GM21360 (cell line): Measurements from ENCODE around the gene COX6B1.
"Not testable (repeated sequence)": the region's sequence is repeated elsewhere in the genome, so short reads cannot be mapped to it uniquely, and the experiment has no call there.

Source experiments
- ATAC-seq: cut with Tn5 transposase; IDR thresholded peaks from one replicate; pipeline ENCODE4 v1.9.1; 2021; ENCODE audit warnings: mild to moderate bottlenecking, moderate library complexity; ENCODE audit not compliant: unreplicated experiment

The COX6B1 gene

DNA sequence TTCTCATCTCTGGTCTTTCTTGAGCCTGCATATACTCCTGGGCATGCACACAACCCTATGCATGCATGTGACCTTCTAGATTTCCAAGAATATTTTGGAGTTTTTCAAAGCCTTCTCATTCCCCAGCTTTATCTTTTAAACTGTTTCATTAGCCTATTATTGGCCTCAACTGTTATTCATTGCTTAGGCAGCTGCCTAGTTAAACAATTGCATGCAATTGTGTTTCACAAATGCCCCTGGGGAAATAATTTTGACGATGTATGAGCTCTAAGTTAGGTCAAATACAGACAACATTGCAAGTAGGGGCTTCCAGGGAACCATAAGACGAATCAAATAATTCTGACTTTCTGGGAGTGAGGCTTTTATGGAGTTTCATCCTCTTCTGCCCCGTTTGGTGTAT, 15.9 kb downstream of the COX6B1 start:
- no peak for ATAC-seq

DNA sequence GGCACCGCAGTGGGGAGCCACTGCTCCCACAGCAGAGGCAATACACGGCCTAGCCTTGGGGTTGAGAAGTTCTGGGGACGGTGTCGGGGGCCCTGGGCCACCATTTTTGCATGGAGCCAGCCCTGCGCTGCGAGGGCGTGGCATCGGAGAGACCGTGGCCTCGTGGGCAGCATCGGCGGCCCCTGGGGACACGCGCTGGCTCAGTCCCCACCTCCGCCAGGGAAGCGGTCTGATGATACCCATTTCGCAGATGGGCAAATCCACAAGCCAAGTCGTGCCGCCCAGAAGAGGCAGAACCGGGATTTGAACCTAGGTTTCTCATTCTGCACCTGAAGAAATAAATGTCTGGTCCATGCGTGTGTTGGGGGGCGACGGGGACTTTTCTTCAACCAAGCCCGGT, 17.0 kb downstream of the COX6B1 start:
- ATAC-seq: no peak

DNA sequence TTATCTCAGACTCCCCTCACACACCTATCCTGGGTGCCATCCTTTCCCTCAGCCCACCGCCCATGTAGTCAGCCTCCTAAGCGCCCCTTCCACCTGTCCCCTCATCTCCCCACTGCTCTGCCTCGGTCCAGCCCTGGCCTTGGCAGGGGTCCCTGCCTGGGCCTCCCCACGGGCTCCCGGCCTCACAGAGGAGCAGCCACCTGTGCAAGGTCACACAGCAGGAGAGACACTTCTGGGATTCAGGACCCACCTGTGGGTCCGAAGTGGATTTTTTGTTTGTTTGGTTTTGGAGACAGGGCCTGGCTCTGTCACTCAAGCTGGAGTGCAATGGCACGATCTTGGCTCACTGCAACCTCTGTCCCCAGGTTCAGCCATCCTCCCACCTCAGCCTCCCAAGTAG, 17.5 kb downstream of the COX6B1 start:
- ATAC-seq: no peak

DNA sequence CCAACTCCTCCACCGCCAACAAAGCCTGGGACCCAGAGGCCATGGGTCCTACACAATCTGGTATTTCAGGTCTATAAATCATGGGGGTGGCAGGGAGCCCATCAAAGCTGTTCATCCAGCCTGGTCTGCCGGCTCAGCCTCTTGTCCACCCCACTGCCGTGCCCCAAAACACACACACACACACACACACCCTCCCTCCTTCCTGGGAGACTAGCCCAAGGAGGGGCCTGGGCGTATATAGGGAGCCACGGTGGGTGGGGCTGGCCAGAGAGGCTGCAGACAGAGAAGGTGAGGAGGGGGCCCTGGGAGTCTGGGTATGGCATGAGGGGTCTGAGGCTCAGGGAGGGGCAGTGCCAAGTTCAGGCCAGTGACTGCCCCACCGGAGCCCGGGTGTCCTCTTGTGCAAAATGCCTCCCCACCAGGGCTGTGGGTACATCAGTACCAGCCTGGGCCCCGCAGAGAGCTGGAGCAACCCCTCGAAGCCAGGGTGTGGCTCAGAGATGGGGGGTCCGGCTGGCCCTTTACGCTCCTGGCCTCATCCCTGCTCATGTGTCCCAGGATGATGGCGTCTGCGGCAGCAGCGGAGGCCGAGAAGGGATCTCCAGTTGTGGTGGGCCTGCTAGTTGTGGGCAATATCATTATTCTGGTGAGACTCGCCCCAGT, 18.3 kb downstream of the COX6B1 start, which contains the start of gene UPK1A:
UPK1A (plus strand) TSS at position 267 of the 663 bp plus-strand sequence; CDS start at position 563, 296 bp downstream.
- ATAC-seq: no peak

DNA sequence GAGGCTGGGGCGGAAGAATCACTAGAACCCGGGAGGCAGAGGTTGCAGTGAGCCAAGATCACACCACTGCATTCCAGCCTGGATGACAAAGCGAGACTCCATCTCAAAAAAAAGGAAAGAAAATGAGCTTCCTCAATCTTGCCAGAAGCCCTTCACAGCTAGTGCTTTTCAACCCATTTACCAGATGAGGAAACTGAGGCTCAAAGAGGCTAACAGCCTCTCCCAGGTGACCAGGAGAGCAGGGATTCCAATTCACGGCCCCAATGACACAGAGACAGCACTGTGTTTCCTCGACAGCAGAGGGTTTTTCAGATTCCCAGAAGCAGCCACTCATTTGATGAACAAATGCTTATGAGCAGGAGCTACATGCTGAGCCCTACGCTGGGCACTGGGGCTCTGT, 21.4 kb downstream of the COX6B1 start:
- no peak for ATAC-seq

DNA sequence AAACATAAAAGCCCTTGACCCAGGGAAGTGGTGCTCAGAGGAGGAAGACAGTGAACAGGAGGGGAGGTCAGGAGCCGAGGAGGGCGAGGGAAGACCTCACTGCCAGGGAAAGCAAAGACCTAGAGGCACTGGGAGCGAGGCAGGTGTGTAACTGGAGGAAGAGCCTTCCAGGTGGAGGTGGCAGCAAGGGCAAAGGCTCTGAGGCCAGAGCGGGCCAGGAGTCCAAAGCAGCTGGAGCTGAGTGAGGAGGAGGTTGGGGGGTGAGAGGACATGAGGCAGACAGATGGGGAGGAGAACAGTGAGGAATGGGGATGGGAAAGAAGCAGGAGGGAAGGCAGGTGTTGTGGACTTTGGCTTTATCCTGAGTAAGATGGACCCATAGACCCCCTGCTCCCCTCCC, 21.9 kb downstream of the COX6B1 start:
- ATAC-seq: no peak

DNA sequence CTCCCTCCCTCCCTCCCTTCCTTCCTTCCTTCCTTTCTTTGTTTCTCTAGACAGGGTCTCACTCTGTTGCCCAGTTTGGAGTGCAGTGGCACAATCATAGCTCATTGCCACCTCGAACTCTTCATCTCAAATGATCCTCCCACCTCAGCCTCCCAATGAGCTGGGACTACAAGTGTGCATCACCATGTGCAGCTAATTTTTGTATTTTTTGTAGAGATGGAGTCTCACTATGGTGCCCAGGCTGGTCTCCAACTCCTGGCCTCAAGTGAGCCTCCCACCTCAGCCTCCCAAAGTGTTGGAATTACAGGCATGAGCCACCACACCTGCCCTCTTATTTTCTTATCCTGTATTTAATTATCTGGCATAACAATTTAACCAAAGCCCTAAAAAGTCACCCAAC, 22.6 kb downstream of the COX6B1 start:
- no peak for ATAC-seq

DNA sequence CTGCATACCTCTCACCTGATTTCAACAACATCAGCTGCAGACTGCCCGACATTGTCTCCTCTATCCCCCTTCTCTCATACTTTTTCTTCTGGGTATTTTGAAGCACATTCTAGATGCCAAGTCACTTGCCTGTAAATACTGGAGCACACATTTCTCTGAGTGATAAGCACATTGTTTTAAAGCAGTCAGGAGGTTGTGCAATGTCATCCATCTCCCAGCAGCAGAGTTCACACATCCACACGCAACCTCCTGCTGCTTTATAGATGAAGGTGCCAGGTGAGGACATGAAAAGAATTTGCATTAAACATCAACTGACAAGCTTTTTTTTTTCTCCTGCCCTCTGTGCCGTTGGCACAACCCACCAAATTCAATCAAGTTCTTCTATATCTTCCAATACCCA, 23.7 kb downstream of the COX6B1 start:
- no peak for ATAC-seq

DNA sequence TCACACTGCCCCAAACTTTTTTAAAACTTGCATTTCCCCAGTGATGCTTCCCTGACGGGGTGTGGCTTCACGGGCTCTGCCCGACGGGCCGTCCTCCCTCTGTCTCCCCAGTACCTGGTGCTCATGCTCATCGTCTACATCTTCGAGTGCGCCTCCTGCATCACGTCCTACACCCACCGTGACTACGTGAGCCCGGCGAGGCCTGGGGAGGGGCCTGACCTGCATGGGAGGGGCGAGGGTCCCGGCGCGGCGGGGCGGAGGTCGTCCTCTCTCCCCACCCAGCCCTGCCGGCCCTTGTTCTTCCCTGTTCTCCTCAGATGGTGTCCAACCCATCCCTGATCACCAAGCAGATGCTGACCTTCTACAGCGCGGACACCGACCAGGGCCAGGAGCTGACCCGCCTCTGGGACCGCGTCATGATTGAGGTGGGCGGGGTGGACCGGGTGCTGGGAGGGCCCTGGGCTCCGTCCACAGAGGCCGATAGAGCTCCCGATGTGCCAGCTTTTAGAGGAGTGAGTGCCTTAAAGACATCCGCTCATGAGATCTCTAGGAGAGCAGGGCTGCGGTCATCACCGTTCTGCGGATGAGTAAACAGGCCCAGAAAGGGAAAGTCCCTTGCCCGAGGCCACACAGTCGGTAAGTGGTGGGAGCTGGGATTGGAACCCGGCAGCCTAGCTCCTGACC, 25.1 kb downstream of the COX6B1 start:
- ATAC-seq: no peak

DNA sequence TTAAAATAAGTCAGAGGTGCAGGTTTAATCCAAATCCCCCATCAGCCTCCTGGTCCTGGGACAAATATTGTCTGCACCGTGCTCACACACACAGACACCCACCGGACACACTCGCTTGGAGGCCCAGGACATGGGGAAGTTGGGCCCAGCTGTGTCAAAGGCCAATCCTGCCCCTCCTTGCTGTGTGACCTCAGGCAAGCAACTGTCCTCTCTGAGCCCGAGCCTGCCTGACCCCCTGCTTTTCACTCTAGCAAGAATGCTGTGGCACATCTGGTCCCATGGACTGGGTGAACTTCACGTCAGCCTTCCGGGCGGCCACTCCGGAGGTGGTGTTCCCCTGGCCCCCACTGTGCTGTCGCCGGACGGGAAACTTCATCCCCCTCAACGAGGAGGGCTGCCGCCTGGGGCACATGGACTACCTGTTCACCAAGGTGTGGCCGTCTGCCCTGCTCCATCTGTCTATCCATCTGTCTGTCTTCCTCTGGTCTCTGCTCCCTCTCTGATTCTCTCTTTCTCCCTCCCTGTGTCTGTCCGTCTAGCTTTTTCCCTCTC, 27.5 kb downstream of the COX6B1 start:
- no peak for ATAC-seq

DNA sequence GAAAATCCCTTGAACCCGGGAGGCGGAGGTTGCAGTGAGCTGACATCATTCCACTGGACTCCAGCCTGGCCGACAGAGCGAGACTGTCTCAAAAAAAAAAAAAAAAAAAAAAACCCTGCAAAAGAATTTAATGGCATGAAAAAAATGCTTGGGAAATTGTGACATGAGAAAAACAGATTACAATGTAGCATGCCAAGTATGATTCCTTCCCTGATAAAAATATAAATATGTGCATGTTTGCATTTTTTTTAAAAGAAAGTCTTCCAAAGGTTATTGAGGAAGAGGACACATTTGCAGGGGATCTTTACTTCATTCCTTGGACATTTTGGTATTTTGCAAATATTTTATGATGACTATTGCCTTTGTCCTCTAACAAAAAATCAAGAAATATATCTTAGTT, 41.7 kb downstream of the COX6B1 start:
- no peak for ATAC-seq

DNA sequence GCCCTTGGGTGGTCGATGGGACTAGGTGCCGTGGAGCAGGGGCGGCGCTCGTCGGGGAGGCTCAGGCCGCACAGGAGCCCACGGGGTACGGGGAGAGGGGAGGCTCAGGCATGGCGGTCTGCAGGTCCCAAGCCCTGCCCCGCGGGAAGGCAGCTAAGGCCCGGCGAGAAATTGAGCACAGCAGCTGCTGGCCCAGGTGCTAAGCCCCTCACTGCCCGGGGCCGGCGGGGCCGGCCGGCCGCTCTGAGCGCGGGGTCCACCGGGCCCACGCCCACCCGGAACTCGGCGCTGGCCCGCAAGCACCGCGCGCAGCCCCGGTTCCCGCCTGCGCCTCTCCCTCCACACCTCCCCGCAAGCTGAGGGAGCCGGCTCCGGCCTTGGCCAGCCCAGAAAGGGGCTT, 43.0 kb downstream of the COX6B1 start:
- not testable (repeated sequence) for ATAC-seq

DNA sequence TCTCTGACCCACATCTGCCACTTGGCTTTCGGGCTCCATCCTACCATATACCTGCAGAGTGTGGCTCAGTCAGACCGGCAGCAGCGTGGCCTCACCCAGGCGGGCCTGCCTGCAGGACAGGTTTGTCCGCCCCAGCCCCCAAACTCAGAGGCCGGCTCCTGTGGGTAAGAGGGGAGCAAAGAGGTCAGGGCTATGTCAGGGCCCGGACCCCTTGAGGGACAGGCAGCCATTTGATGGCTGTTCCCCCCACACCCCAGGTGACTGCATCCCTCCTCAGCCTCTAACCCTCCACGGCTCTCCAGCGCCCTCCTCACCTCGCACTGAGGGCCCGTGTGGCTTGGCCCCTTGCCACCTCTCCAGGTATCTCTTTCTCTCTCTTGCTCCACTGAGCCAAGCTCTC, 43.9 kb downstream of the COX6B1 start:
- no peak for ATAC-seq

DNA sequence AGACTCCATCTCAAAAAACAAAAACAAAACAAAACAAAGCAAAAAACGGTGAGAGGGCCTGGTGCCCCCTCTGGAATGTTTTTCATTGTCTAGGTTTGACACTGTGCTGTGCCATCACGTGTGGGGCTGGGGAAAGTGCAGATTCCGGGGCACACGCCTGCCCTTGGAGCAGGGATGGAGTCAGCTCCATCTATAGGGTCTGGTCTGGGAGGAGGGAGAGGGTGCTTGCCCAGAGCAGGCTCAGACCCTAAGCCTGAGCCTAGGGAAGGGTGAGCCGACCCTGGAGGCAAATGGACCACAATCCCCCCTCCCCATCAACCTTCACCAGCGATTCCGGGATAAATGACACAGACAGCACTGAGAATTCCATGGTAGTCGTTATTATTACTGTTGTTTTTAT, 45.3 kb downstream of the COX6B1 start:
- no peak for ATAC-seq

DNA sequence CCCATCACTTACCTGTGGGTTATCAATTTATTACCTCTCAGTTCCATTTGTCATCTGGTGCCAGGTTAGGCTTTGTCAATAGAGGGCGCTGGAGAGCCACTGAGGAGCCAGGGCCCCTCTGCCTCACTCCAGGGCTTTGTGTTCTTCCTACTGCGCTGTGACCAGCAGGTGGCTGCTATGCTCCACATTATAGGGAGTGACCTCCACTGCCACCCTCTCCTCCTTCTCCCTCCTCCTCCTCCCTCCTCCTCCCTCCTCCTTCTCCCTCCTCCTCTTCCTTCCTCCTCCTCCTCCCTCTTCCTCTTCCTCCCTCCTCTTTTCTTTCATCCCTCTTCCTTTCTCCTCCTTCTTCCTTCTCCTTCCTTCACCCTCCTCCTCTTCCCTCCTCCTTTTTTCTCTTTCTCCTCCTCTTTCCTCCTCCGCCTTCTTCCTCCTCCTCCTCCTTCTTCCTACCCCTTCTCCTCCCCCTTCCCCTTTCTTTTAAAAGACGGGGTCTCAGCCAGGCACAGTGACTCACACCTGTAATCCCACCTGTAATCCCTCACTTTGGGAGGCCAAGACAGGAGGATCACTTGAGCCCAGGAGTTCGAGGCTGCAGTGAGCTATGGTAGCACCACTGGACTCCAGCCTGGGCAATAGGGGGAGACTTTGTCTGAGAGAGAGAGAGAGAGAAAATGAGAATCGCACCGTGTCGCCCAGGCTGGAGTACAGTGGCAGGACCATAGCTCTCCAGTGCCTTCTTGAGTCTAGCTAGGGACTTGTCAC, 45.9 kb downstream of the COX6B1 start:
- ATAC-seq: peak; percentile 83

DNA sequence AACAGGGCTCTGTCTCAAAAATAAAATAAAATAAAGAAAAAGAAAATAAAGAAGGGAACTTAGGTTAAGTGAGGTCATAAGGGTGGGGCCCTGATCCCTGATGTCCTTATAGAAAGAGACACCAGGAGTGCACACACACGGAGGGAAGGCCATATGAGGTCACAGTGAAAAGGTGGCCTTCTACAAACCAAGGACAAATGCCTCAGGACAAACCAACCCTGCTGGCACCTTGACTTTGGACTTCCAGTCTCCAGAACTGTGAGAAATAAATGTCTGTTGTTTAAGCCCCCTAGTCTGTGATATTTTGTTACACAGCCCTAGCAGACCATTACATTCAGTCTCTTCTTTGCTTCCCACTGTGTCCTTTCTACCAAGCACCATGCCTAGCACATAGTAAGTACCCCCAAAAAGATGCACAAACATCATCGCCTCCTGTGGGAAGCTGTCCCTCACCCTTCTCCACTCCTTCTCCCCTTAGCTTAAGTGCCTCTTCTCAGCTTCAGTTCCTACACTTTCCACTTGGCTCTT, 47.8 kb downstream of the COX6B1 start:
- no peak for ATAC-seq

DNA sequence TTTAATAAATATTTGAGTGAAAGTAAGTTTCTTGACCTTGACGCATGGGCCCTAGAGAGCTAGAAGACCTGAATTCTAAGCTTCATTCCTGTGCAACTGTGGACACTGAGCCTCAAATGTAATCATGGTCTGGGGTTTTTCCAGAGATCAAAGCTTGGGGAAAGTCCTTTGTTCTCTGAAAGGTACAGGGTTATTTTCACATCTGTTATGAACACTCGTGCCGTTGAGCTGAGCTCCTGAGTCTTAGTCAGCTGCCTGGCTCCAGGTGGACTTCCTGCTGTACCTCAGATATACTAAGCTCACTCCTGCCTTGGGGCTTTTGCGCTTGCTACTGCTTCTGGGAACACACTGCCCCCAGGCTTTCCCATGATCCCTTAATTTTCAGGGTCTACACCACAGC, 48.7 kb downstream of the COX6B1 start:
- no peak for ATAC-seq

DNA sequence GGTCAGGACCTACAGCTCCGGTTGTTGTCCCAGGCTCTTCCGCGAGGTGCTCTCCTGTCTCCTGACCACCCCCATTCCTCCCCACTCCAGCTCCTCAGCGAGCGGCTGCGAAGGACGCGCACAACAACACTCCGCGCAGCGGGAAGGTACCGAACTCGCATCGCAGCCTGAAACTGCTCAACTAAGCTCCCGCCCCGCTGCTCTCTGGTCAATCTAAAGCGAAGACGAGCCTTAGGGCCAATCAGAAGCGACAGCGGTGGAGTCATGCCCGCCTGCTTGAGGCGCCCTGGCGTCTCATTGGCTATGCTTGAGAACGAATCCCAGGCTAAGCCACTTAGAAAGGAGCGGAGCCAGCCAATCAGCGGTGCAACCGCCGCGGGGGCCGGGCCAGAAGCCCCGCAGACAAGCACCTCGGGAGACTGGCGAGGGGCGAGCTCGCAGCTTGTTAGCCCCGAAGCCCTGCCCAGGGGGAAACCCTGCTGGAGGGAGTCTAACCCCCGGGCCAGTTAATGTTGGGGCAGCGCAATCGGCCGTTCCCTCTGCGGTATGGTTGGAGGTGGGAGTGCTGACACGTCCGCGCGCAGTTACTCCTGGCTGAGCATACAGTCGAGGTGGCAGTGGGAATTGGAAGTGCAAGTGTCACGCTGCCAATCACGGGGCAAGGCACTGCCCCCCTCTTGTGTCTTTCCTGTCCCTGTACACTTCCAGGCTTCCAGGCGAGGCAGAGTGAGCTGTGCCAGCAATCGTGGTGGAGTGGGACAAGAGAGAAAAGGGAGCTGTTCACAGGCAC, 54.3 kb downstream of the COX6B1 start:
- ATAC-seq: peak; percentile 88

DNA sequence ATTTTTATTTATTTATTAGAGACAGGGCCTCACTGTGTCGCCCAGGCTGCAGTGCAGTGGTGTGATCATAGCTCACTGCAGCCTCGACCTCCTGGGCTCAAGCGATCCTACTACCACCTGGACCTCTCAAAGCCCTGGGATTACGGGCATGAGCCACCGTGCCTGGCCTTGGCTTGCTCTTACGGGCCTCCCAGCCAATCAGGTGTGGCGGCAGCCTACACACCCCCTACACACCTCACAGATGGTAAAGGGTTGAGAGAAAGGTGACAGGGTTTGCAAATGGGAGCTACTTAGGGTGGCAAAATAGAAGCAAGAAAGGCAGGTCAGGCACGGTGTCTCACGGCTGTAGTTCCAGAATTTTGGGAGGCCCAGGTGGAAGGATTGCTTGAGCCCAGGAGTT, 55.2 kb downstream of the COX6B1 start:
- ATAC-seq: no peak

DNA sequence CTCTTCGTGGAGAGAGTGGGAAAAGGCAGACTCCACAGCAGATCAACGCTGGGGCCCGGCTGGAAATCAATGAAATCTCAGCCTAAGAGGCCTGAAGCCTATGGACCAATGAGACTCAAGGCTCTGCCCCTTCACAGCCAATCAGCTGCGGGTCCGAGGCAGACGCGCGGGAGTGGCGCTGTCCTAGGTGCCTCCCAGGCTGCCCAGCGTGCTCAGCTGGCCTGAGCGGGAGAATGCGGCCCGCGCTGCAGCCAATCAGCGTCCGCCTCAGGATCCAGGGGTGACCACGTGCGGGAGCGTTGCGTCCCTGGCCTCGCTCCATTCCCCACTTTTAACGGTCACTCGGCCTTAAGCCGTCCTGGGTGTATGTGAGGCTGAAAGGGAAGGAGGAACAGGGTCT, 56.1 kb downstream of the COX6B1 start, which contains the start of gene ZBTB32:
ZBTB32 (plus strand) TSS at position 341 of the 400 bp plus-strand sequence. CDS start 10,069 bp downstream, outside the sequence.
- no peak for ATAC-seq
